Left hindlimb (tissue), 1 donor: ENCODE results near the gene TAF11L12.
"Not testable (repeated sequence)": the region's sequence is repeated elsewhere in the genome, so short reads cannot be mapped to it uniquely, and the experiment has no call there.

Experiments
- DNase-seq: peaks from one replicate; pipeline ENCODE4 v3.0.0-alpha.2; 2018

TAF11L12 gene

DNA sequence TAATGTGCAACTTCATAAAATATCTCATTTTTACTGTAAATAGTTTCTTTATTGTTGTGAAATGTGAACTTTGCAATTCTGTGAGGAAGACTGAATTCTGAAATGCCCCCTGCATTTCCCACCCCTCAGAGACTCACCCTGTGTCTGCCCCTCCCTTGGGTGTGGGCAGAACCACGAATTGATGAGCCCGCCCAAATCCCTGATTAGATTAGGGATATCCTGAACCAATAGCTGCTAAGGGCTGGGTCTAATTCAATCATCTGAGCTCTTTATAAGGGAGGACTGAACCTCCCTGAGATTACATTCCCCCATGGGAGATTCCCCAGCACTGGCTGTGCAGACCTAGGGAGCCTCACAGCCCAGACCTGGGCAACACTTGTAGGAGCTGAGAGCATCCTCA, at the start of gene TAF11L12:
Gene TAF11L12 (plus strand): TSS at position 301 of the 400 bp plus-strand sequence.
- DNase-seq: not testable (repeated sequence)

DNA sequence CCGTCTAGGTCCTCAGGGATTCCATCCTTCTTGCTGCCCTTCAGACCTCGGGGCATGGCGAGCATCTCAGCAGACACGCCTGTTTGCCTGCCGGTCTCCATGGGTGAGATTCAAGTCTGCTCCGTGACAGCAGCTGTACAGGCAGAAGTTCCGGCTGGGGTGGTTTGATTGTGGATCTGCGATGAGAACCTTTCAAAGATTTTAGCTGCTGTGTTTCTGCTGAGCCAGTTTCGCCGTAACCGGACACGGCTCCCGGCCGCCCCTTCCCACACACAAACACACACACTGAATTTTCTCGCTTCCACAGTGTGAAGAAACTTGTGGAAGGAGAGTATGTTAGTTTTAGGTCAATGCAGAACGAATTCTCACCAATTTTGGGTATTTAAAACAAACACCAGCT, 24.5 kb upstream of the TAF11L12 start, which contains the start of gene TAF11L7:
Gene TAF11L7 (minus strand): TSS at position 101 of the 400 bp plus-strand sequence.
- DNase-seq: not testable (repeated sequence)

DNA sequence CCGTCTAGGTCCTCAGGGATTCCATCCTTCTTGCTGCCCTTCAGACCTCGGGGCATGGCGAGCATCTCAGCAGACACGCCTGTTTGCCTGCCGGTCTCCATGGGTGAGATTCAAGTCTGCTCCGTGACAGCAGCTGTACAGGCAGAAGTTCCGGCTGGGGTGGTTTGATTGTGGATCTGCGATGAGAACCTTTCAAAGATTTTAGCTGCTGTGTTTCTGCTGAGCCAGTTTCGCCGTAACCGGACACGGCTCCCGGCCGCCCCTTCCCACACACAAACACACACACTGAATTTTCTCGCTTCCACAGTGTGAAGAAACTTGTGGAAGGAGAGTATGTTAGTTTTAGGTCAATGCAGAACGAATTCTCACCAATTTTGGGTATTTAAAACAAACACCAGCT, 19.3 kb upstream of the TAF11L12 start, which contains the start of gene TAF11L8:
Gene TAF11L8 (minus strand): TSS at position 101 of the 400 bp plus-strand sequence.
- not testable (repeated sequence) for DNase-seq

DNA sequence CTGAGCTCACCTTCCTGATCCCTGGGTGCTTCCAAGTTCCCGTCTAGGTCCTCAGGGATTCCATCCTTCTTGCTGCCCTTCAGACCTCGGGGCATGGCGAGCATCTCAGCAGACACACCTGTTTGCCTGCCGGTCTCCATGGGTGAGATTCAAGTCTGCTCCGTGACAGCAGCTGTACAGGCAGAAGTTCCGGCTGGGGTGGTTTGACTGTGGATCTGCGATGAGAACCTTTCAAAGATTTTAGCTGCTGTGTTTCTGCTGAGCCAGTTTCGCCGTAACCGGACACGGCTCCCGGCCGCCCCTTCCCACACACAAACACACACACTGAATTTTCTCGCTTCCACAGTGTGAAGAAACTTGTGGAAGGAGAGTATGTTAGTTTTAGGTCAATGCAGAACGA, 15.9 kb upstream of the TAF11L12 start, which contains the start of gene TAF11L9:
Gene TAF11L9 (minus strand): TSS at position 140 of the 400 bp plus-strand sequence.
- not testable (repeated sequence) for DNase-seq

DNA sequence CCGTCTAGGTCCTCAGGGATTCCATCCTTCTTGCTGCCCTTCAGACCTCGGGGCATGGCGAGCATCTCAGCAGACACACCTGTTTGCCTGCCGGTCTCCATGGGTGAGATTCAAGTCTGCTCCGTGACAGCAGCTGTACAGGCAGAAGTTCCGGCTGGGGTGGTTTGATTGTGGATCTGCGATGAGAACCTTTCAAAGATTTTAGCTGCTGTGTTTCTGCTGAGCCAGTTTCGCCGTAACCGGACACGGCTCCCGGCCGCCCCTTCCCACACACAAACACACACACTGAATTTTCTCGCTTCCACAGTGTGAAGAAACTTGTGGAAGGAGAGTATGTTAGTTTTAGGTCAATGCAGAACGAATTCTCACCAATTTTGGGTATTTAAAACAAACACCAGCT, 12.5 kb upstream of the TAF11L12 start, which contains the start of gene TAF11L10:
Gene TAF11L10 (minus strand): TSS at position 101 of the 400 bp plus-strand sequence.
- not testable (repeated sequence) for DNase-seq

DNA sequence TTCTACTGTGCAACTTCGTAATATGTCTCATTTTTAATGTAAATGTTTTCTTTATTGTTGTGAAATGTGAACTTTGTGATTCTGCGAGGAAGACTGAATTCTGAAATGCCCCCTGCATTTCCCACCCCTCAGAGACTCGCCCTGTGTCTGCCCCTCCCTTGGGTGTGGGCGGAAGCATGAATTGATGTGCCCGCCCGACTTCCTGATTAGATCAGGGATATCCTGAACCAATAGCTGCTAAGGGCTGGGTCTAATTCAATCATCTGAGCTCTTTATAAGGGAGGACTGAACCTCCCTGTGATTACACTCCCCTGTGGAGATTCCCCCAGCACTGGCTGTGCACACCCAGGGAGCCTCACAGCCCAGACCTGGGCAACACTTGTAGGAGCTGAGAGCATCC, 6.3 kb upstream of the TAF11L12 start, which contains the start of gene TAF11L11:
Gene TAF11L11 (plus strand): TSS at position 304 of the 400 bp plus-strand sequence.
- not testable (repeated sequence) for DNase-seq

DNA sequence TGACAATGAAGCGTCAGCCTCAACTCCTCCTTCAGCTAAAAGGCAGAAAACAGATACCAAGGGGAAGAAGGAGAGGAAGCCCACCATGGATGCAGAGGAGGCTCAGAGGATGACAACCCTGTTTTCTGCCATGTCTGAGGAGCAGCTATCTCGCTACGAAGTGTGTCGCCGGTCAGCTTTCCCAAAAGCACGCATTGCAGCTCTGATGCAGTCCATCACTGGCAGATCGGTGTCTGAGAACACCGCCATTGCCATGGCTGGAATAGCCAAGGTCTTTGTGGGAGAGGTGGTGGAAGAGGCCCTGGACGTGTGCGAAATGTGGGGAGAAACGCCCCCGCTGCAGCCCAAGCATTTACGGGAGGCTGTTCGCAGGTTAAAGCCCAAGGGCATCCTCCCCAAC, 5.2 kb upstream of the TAF11L12 start:
- DNase-seq: no peak

DNA sequence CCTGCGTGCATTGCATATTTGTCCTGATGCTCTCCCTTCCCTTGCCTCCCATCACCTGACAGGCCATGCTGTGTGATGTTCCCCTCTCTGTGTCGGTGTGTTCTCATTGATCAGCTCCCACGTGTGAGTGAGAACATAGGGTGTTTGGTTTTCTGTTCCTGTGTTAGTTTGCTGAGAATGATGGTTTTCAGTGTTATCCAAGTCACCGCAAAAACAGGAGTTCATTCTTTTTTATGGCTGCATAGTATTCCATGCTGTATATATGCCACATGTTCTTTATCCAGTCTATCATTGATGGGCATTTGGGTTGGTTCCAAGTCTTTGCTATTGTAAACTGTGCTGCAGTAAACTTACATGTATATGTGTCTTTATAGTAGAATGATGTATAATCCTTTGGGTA, 2.7 kb upstream of the TAF11L12 start:
- not testable (repeated sequence) for DNase-seq

DNA sequence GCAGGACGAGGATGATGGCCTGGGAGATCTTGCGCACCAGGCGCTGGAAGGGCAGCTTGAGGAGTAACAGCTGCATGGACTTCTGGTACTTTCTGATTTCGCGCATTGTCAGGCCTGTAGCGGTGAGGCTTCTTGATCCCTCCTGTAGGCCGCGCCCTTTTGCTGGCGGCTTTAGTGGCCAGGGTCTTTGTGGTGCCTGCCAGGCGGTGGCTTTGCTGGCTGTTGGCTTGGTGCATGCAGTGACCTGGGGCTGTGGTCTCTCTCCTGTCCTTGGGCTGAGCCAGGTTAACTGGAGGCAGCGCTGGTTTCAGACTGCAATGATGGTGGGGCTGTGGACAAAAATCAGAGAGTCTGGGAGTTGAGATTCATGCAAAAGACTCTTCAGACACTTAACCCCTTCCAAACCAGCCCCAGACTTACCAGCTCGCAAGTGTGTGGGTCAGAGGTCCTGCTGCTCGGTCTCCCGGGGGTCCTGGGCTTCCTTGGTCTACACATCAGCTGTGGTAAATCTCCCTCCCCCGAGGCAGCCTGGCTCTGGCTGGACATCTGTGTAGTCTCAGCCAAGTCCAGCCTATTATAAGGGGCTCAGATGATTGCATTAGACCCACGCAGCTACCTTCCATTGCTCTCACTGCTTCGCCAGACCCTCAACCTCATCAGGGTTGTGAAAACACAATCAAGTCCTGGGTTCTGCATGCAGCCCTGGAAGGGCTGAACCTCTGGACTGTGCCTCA, 4.8 kb downstream of the TAF11L12 start:
- DNase-seq: no peak

DNA sequence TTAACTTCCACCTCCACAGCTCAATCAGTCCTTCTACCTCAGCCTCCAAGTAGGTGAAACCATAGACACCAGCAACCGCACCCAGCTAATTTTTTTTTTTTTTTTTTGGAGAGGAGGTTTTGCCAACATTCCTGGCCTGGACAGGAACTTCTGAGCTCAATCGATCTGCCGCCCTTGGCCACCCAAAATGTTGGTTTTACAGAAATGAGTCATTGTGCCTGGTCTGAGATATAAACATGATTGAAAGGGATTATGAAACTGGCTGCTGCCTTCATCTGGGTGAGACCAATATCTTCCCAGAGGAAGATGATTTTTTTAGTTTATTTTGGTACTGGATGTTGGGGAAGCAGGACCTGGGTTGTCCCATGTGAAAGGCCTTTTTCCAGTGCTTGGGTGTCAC, 9.2 kb downstream of the TAF11L12 start:
- DNase-seq: no peak

DNA sequence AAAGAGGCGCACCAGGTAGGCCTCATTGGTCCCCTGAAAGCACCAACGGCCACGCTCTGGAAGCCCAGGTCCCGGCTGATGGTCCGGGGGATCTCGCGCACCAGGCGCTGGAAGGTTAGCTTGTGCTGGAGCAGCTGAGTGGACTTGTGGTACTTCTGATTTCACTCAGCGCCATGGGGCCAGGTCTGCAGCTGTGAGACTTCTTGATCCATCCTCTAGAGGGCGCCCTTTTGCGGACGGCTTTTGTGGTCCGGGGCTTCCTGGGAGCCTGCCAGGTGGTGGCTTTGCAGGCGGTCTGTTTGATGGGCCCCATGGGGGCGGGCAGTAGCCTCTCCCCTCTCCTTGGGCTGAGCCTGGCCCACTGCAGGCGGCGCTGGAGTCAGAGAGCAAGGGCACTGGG, 10.4 kb downstream of the TAF11L12 start:
- no peak for DNase-seq

DNA sequence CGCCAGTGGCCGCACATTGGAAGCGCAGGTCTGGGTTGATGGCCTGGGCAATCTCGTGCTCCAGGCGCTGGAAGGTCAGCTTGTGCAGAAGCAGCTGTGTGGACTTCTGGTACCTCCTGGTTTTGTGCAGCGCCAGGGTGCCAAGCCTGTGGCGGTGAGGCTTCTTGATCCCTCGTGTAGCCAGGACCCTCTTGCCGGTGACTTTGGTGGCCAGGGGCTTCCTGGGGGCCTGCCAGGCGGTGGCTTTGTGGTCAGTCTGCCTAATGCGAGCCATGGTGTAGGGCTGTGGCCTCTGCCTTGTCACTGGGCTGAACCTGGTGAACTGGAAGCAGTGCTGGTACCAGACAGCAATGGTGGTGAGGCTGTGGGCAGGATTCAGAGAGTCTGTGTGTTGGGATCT, 15.5 kb downstream of the TAF11L12 start:
- no peak for DNase-seq

DNA sequence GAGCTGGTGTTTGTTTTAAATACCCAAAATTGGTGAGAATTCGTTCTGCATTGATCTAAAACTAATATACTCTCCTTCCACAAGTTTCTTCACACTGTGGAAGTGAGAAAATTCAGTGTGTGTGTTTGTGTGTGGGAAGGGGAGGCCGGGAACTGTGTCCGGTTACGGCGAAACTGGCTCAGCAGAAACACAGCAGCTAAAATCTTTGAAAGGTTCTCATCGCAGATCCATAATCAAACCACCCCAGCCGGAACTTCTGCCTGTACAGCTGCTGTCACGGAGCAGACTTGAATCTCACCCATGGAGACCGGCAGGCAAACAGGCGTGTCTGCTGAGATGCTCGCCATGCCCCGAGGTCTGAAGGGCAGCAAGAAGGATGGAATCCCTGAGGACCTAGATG, 21.6 kb downstream of the TAF11L12 start, which contains the start of gene TAF11L13:
Gene TAF11L13 (plus strand): TSS at position 301 of the 400 bp plus-strand sequence.
- not testable (repeated sequence) for DNase-seq

DNA sequence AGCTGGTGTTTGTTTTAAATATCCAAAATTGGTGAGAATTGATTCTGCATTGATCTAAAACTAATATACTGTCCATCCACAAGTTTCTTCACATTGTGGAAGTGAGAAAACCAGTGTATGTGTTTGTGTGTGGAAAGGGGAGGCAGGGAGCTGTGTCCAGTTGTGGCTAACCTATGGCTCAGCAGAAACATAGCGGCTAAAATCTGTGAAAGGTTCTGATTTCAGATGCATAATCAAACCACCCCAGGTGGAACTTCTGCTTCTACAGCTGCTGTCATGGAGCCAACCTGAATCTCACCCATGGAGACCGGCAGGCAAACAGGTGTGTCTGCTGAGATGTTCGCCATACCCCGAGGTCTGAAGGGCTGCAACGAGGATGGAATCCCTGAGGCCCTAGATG, 24.0 kb downstream of the TAF11L12 start, which contains the start of gene TAF11L14:
Gene TAF11L14 (plus strand): TSS at position 301 of the 400 bp plus-strand sequence.
- DNase-seq: no peak

DNA sequence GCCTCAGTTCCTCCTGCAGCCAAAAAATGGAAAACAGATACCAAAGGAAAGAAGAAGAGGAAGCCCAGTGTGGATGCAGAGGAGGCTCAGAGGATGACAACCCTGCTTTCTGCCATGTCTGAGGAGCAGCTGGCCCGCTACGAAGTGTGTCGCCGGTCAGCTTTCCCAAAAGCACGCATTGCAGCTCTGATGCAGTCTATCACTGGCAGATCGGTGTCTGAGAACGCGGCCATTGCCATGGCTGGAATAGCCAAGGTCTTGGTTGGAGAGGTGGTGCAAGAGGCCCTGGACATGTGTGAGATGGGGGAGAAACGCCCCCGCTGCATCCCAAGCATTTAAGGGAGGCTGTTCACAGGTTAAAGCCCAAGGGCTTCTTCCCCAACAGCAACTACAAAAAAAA, 39.0 kb downstream of the TAF11L12 start:
- DNase-seq: not testable (repeated sequence)

DNA sequence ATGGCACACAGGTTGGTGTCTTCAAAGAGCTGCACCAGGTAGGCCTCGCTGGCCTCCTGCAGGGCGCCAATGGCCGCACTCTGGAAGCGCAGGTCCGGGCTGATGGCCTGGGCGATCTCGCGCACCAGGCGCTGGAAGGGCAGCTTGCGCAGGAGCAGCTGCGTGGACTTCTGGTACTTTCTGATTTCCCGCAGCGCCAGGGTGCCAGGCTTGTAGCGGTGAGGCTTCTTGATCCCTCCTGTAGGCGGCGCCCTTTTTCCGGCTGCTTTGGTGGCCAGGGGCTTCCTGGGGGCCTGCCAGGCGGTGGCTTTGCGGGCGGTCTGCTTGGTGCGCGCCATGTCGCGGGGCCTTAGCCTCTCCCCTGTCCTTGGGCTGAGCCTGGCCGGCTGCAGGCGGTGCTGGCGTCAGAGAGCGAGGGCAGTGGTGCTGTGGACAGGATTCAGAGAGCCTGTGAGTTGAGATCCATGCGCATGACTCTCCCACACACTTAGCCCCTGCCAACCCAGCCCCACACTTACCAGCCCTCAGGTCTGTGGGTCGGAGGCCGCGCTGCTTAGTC, 45.1 kb downstream of the TAF11L12 start:
- not testable (repeated sequence) for DNase-seq

DNA sequence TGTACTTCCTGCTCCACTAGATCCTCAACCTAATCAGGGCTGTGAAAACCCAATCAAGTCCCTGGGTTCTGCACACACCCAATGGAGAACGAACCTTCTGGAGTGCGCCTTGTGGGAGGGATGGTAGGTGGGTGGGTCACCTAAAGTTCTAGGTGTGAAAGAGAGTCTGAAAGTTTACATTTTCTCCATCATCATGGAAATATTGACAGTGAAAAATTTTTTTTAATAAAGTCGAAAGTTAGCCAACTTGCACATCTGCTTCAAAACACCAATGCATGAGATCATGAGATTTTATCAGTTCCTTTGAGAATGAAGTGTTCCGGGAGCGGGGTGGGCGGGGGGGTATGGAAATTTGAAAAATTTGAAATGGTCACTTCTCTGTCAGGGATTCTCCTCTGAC, 45.7 kb downstream of the TAF11L12 start:
- no peak for DNase-seq
